Activated CD4-positive, alpha-beta T cell treated with anti-CD3 and anti-CD28 coated beads for 24 hours (primary cell): Measurements from ENCODE around the gene SCO2.

Experiments
- DNase-seq, 2 donors: peaks; one replicate each; pipeline ENCODE4 v3.0.0-alpha.2; 2020; ENCODE audit warnings: low read depth in 2 of 2

SCO2 gene

GRCh38 chr22:50502628-50503474 lies 22.5 kb downstream of the SCO2 start:
- DNase-seq = no peak

DNA sequence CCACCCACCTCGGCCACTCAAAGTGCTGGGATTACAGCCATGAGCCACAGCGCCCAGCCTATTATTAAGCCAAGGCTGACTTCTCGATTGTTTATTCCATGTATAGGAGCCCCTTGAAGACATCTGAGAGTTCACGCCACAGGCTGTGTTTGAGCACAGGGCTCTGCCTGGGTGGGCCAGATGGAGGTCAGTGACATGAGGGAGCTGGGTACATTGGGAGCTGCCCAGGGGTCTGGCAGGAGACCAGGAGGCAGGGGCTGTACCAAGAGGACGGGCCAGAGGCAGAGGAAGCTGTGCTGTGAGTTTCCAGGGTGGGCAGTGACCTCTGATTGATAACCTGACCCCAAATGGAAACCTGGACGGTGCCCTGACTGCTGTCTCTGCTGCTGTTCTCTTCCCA lies 23.3 kb downstream of the SCO2 start:
- no peak for DNase-seq

DNA sequence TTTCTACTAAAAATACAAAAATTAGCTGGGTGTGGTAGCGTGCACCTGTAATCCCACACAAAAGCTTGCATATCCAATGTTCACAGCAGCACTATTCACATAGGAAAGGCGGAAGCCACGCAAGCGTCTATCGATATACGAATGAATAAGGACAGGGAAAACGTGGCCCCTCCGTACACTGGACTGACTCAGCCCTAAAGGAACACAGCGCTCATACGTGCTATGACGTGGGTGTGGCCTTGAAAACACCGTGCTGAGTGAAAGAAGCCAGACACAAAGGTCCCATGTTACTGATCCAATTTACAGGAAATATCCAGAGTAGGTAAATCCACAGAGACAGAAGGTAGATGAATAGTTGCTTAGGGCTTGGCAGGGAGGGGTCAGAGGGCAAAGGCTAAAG lies 24.9 kb downstream of the SCO2 start:
- DNase-seq = no peak

- peak; percentile 43 to 61 for DNase-seq
These were observed 27.0 kb downstream of the SCO2 start for GRCh38 chr22:50498322-50498890.

GRCh38 chr22:50497093-50497492 lies 28.3 kb downstream of the SCO2 start:
- no peak for DNase-seq

GRCh38 chr22:50490531-50491308 lies 34.7 kb downstream of the SCO2 start:
- no peak for DNase-seq

DNA sequence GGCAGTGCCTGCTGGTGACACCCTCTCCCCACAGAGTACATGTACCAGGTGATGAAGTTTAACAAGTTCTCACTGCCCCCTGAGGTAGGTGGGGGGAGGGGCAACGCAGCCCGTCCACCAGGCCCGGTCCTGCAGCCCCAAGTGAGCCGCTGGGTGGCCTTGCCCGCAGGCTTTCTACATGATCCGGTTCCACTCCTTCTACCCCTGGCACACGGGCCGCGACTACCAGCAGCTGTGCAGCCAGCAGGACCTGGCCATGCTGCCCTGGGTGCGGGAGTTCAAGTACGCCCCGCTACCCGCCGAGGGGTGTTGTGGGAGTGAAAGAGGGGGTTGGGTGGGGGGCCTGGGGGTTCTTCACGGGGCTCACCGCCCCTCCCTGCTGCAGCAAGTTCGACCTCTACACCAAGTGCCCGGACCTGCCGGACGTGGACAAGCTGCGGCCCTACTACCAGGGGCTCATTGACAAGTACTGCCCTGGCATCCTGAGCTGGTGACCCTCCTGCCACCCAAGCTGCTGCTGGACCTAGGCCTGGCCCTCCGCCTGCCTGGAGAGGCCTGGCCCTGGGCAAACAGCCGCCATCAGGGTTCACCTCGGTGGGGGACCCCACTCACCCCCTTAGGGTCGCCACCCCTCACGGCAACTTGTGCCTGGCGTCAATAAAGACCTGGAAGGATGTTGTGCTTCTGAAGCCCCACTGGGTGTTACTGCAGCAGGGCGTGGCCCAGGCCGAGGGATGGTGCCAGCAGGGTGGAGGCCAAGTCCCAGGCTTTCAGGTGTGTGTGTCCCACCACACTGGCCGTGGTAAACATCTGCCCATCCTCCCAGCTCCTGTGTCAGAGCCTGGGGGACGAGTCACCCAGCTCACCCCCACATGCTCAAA lies 35.8 kb downstream of the SCO2 start:
- no peak for DNase-seq

- DNase-seq = no peak
These were observed 36.5 kb downstream of the SCO2 start for GRCh38 chr22:50488886-50489285.

DNA sequence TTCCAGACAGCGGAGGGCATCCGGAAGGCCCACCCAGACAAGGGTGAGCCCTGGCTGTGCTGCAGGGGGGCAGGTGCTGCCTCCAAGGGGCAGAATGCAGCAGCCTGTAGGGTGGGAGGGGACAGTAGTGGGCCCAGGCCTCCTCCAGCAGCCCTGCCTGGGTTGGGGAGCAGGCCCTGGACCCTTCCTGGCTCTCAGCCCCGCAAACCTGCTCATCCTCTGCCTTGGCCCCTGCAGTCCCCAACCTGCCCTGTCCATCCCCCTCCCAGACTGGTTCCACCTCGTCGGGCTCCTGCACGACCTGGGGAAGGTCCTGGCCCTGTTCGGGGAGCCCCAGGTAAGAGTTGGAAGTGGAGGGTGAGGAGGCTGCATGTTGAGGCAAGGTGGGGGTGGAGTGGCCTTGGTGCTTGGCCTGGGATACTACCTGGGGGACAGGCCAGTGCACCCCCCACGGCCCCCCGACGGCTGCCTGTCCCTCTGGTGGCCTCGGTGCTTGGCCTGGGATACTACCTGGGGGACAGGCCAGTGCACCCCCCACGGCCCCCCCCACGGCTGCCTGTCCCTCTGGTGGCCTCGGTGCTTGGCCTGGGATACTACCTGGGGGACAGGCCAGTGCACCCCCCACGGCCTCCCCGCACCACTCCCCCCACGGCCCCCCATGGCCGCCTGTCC lies 37.3 kb downstream of the SCO2 start:
- no peak for DNase-seq

DNA sequence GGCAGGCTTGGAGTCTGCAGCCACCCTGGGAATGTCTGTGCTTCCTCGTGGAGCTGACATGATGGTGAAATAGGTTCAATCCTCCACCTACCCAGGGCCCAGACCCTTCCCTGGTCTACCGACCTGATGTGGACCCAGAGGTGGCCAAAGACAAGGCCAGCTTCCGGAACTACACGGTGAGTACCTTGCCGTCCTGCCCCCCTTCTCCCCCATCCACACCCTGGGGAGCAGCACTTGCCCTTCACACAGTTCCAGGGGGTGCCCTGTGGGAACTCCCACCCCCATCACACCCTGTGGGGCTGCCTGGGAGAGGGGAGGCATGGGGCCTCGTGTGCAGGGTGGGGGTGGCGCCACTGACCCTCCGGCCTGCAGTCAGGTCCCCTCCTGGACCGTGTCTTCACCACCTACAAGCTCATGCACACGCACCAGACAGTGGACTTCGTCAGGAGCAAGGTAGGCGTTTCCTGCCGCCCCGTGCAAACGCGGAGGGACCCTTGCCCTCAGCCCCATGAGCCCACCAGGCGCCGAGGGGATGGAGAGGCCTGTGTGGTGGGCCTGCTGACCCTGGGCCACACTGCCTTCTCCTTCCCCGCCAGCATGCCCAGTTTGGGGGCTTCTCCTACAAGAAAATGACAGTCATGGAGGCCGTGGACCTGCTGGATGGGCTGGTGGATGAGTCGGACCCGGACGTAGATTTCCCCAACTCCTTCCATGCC lies 38.0 kb downstream of the SCO2 start:
- no peak for DNase-seq

DNA sequence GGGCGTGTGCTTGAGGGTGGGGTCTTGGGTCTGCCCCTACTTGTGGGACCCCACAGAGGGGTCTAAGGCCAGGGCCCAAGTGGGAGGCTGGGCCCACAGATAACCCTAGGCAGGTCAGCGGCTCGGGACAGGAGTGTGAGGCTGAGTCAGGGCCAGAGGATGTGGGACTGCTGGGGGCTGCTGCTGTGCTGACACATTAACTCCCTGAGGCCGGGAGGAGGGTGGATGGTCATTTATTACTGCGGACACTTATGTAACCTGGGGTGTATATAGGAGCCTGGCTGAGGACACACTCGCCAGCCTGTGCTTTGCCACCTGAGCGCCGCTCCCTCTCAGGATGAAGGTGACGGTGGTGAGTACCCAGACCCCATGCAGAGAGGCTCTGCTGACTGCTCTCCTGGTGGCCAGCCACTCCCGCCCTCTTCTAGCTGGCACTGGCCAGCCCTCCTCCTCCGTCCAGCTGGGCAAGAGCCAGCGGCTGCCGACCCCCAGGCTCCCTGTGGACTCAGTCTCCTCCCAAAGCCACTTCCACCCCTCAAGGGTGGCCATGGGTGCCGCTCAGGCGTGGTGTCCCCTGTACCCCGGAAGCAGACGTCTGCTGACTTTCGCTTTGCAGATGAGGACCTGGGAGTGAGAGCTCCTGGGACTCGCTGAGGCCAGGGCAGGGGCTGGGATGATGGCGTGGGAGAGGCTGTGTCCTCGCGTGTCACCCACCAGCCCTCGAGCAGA lies 38.7 kb downstream of the SCO2 start, which contains the start of gene MIOX:
TSS of gene MIOX (plus strand) at position 299 of the 729 bp plus-strand sequence. CDS start at position 338, 39 bp downstream.
- no peak for DNase-seq

- no peak for DNase-seq
These were observed 39.9 kb downstream of the SCO2 start for GRCh38 chr22:50485221-50486131.

DNA sequence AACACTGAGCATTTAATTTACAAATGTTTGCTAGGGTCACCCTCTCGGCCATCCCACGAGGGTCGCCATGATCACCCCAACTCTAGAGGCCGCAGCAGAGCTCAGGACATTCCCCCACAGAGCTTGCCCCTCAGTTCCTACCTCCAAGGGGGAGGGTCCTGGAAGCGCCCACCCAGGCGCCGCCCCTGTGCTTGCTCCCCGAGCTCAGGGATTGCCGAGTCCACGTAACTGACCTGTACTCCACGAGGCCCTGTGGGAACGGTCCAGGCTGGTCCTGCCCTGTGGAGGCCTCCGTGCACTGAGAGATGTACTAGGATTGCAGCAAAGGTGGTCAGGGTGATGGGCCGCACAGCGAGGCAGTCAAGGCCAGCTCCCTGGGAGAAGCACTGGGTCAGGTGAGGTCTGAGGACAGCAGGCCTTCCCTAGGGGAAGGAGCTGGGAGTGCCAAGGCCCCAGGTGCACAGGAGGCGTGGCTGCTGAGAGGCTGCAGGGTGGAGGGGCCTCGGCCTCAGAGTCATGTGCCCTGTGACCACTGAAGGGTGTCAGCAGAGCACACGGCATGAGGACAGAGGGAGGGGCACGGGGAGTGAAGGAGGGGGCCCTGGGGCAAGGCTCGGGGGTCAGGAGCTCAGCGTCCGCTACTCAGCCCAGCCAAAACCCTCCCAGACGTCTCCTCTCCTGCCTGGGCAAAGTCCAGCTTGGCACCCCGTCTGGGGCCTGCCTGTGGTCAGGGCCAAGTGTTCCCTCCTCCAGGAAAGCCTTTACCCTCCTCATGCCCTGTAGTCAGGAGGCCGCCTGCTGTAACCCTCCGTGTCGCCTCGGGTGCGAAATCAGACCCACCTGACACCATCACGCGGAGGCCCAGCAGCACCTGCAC lies 41.2 kb downstream of the SCO2 start:
- no peak for DNase-seq

DNA sequence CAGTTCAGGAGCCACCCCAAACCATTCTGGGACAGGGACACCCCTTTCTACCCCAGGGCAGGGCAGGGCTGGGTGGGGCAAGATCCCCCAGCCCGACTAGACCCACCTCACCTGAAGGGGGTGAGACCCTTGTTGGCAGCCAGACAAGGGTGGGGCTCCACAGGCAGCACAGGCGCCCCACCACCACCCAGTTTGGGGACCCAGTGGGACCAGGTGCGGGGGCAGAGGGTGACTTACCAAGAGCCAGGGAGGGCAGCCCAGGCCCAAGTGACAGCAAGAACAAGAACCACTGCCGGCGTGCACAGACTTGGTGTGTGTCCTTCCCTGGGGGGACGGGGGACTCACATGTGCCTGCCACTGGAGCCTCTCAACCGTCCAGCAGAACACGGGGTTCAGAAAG lies 41.8 kb downstream of the SCO2 start:
- DNase-seq = no peak

GRCh38 chr22:50483106-50483505 lies 42.3 kb downstream of the SCO2 start:
- no peak for DNase-seq

GRCh38 chr22:50482107-50483074 lies 43.0 kb downstream of the SCO2 start:
- DNase-seq = no peak
